Measurements from ENCODE around the gene CHFR.

- TF ChIP-seq SP1 (IDR thresholded peaks at IDR 0.05): no peak
- TF ChIP-seq SUZ12 (IDR thresholded peaks at IDR 0.05): no peak
- no peak for TF ChIP-seq ARNT (IDR thresholded peaks at IDR 0.05)
- no peak for TF ChIP-seq TARDBP (IDR thresholded peaks at IDR 0.05)
- TF ChIP-seq LEF1 (IDR thresholded peaks at IDR 0.05; ENCODE audit: borderline replicate concordance): no peak
Measured at GRCh38 chr12:132866251-132866828, 21.1 kb downstream of the CHFR start.

All from HEK293T (cell line).